RCC 7860 (cell line): Measurements from ENCODE around the gene GPR42.
"Not testable (repeated sequence)": the region's sequence is repeated elsewhere in the genome, so short reads cannot be mapped to it uniquely, and the experiment has no call there.

ENCODE experiments used
- DNase-seq: peaks from one replicate; pipeline ENCODE4 v3.0.0-alpha.2; 2015; ENCODE audit warnings: low spot score
- FAIRE-seq: peaks from 2 replicates; lab custom pipeline; 2012; peaks lifted over from hg19 to GRCh38; lab: Jason Lieb, UNC

Gene GPR42

GRCh38 chr19:35346193-35347052 is 24.4 kb upstream of the GPR42 start:
- DNase-seq (no peak), FAIRE-seq (no peak)

GRCh38 chr19:35347171-35347929 is 23.5 kb upstream of the GPR42 start, which contains the start of gene FFAR1:
FFAR1 (plus strand) TSS chr19:35347902; CDS start chr19:35351552, 3,650 bp downstream.
- DNase-seq = no peak
- no peak for FAIRE-seq

DNA sequence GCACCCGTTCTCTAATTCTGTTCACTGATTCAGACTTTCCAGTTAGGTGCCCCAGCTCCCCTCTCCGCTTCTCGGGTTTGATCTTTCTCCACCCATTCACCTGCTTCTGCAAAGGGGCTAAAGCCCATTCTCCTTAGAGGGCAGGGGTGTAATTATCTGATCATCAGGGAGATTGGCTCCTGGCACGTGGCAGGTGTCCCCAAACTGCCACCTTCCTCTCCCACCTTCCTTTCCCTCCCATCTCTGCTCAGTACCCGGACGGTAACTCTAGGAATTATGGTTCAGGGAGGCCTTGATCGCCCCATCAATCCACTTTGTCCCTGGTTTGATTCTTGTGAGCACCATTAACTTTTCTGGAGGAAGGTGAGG is 23.0 kb upstream of the GPR42 start:
- DNase-seq = no peak
- FAIRE-seq = no peak

- no peak for FAIRE-seq
- DNase-seq = no peak
Observed at GRCh38 chr19:35348911-35349611, 21.8 kb upstream of the GPR42 start.

GRCh38 chr19:35349614-35350521 is 21.0 kb upstream of the GPR42 start:
- FAIRE-seq = no peak
- no peak for DNase-seq

DNA sequence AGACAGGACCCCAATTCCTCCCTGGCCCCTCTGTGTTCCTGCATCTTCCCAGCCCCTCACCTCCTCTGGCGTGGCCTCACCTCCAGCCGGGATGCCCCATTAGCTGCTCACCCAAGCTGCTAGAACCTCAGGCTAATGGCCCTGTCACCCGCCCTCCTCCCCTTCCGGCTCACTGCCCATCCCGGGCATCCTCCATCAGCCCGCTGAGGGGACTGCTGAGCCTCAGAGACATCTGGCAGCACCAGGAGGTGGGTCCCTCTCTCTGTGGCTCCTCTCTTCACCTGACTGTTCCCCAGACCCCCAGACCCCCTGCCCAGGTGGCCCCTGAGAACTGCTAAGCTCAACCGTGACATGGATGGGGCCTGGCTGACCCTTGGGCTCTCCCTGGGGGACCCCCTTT is 20.3 kb upstream of the GPR42 start:
- no peak for DNase-seq
- FAIRE-seq = no peak

DNA sequence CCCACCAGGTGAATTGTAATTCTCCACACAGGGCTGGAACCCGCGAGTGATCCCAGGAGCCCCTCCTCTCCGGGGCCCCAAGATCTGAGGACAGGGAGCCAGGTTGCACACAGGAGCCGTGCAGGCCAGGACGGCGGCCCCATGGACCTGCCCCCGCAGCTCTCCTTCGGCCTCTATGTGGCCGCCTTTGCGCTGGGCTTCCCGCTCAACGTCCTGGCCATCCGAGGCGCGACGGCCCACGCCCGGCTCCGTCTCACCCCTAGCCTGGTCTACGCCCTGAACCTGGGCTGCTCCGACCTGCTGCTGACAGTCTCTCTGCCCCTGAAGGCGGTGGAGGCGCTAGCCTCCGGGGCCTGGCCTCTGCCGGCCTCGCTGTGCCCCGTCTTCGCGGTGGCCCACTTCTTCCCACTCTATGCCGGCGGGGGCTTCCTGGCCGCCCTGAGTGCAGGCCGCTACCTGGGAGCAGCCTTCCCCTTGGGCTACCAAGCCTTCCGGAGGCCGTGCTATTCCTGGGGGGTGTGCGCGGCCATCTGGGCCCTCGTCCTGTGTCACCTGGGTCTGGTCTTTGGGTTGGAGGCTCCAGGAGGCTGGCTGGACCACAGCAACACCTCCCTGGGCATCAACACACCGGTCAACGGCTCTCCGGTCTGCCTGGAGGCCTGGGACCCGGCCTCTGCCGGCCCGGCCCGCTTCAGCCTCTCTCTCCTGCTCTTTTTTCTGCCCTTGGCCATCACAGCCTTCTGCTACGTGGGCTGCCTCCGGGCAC is 19.3 kb upstream of the GPR42 start:
- no peak for FAIRE-seq
- DNase-seq = no peak

DNA sequence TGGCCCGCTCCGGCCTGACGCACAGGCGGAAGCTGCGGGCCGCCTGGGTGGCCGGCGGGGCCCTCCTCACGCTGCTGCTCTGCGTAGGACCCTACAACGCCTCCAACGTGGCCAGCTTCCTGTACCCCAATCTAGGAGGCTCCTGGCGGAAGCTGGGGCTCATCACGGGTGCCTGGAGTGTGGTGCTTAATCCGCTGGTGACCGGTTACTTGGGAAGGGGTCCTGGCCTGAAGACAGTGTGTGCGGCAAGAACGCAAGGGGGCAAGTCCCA is 18.8 kb upstream of the GPR42 start:
- FAIRE-seq = no peak
- DNase-seq = no peak

DNA sequence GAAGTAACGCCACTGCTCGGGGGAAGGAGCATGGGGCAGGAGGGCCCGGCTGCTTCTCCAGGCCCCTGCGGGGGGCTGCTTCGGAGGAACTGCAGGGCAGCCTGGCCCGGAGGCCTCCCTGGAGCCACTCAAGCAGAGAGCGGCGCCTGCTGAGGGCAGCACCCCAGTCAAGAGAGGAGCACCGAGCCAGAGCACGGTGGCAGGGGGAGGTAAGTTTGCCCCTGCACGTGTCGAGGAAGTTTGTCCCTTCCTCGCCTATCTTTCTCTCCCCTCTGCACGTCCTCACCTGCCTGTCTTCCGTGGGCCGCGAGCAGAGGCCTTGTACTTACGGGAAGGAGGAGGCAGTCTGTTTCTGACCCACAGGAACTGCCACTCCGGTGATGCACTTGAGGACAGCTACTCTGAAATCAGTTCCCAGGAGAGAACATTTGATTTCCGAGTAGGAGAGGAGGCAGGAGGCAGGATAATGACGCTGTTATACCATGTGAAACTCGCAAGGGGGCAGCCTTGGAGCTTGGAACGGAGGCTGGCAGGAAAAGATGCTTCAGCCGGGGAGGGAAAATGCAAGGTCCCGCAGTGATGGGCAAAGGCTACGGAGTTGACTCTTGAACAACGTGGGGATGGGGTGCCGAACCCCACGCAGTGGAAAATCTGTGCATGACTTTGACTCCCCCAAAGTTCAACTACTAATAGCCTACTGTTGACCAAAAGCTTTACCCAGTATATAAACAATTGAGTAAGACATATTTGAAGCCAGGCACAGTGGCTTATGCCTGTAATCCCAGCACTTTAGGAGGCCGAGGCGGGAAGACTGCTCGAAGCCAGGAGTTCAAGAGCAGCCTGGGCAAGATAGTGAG is 18.2 kb upstream of the GPR42 start:
- FAIRE-seq (no peak), DNase-seq (peak; percentile 24)

DNA sequence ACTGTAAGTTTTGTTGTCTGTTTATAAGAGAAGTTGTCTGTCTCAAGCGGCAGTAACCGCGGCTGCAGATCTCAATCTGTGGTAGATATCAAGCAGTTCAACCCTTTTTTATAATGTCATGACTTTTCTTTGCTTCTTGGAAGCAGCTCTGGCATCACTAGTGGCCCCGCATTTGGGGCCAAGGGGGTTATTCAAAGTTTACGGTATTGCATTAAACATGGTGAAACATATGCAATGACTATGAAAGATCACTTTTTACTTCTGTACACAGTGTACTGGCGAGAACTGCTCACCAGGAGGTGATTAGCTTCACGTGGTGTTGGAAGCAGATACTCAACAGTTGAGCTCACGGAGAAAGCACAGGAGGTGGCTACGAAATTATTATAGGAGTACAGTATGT is 17.2 kb upstream of the GPR42 start:
- no peak for DNase-seq

GRCh38 chr19:35354898-35355297 is 16.0 kb upstream of the GPR42 start:
- no peak for FAIRE-seq

More for the DNA sequence above, 17.2 kb upstream of the GPR42 start:
- FAIRE-seq = no peak

GRCh38 chr19:35355791-35356460 is 14.9 kb upstream of the GPR42 start:
- no peak for DNase-seq
- FAIRE-seq = no peak

More at GRCh38 chr19:35354898-35355297, 16.0 kb upstream of the GPR42 start:
- no peak for DNase-seq

GRCh38 chr19:35357867-35358573 is 12.8 kb upstream of the GPR42 start, which contains the start of gene FFAR3:
FFAR3 (plus strand) TSS chr19:35358460; CDS start chr19:35358891, 431 bp downstream.
- no peak for DNase-seq
- FAIRE-seq = no peak

DNA sequence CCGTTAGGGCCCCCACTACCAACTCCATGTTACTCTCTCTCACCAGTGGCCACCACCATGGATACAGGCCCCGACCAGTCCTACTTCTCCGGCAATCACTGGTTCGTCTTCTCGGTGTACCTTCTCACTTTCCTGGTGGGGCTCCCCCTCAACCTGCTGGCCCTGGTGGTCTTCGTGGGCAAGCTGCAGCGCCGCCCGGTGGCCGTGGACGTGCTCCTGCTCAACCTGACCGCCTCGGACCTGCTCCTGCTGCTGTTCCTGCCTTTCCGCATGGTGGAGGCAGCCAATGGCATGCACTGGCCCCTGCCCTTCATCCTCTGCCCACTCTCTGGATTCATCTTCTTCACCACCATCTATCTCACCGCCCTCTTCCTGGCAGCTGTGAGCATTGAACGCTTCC is 12.0 kb upstream of the GPR42 start:
- DNase-seq, FAIRE-seq: not testable (repeated sequence)

- not testable (repeated sequence) for DNase-seq, FAIRE-seq
Observed at GRCh38 chr19:35359395-35359794, 11.5 kb upstream of the GPR42 start.

DNA sequence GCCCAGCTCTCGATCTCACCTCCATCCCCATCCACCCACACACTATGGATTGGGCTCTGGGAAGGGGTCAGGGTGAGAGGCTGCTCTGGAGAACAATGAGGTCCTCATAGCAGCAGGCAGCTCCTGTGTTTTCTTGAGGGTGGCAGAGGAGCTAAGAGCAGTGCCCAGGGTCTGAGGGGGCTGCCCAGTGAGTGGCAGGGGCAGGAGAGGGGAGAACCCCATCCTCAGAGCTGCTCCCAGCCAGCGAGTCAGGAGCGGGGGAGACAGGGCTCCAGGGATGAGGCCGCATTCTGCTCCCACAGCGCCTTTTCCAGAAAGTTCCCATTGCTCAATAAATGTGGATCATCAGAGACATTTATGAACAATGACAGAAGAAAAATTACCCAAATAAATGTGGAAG is 10.8 kb upstream of the GPR42 start:
- DNase-seq, FAIRE-seq: not testable (repeated sequence)

DNA sequence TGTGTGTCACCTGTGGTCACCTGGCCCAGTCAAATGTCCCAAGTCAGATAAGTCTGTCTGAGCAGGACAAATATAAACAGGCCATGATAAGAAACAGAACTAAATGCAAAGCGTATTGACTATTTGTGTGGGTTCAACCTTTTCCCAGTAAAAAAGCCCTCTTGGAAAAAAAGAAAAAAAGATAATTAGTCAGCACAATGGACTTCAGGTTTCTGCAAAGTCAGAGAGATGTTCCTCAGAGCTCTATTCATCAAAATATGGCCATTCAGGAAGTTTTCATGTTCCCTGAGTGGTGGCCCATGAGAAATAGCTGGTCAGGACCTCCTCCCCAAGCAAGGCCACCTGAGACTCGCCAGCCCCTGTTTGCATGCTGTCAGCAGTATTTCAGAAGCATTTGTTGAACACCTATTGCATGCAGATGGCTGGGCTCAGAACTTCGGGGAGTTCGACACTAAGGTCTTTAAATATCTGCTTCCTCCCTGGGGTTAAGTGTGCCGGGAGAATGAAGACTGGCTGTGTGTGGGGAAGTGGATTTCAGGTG is 9.9 kb upstream of the GPR42 start:
- DNase-seq = no peak
- no peak for FAIRE-seq
